GM23338 (cell line): ENCODE results near the gene DUSP7. TPM values are rescaled to one million over a fixed set of nuclear protein-coding genes. Genes with fewer than 3 reads are reported as not detected.

Source experiments
- ATAC-seq: fragments of 200-7000 bp; cut with Tn5 transposase; 3 replicates; pipeline ENCODE4 v1.9.1; 2020
- DNase-seq: peaks from one replicate; pipeline ENCODE4 v3.0.0-alpha.2; 2015; ENCODE audit warnings: low spot score
- H2AFZ ChIP-seq: fragments of 200-600 bp; sonication (generic); 2 replicates; pipeline ENCODE4 v1.8.0; 2016; ENCODE audit warnings: antibody characterized with exemption, mild to moderate bottlenecking, moderate library complexity
- H3F3A ChIP-seq: fragments of 200-600 bp; sonication (generic); replicated peaks from 2 replicates; pipeline ENCODE4 v1.8.0; 2017; ENCODE audit warnings: antibody characterized with exemption, mixed run types, low read depth
- H3K27ac ChIP-seq: fragments of 200-600 bp; sonication (generic); 2 replicates; pipeline ENCODE4 v1.6.1; 2016; ENCODE audit warnings: low read depth
- H3K27me3 ChIP-seq: fragments of 200-600 bp; sonication (generic); 2 replicates; pipeline ENCODE4 v1.8.0; 2016; ENCODE audit warnings: mild to moderate bottlenecking, mixed run types, moderate library complexity; ENCODE audit not compliant: insufficient read depth
- H3K36me3 ChIP-seq: fragments of 200-600 bp; sonication (generic); 2 replicates; pipeline ENCODE4 v1.8.0; 2016; ENCODE audit warnings: mild to moderate bottlenecking; ENCODE audit not compliant: insufficient read depth
- H3K4me1 ChIP-seq: fragments of 200-600 bp; sonication (generic); 2 replicates; pipeline ENCODE4 v1.8.0; 2016; ENCODE audit warnings: mild to moderate bottlenecking, moderate library complexity; ENCODE audit not compliant: insufficient read depth
- H3K4me2 ChIP-seq: fragments of 200-600 bp; sonication (generic); 2 replicates; pipeline ENCODE4 v1.7.1; 2017; ENCODE audit warnings: mixed run types
- H3K4me3 ChIP-seq: fragments of 200-600 bp; sonication (generic); 2 replicates; pipeline ENCODE4 v1.6.1; 2016; ENCODE audit warnings: mixed run types
- H3K79me2 ChIP-seq: fragments of 200-600 bp; sonication (generic); replicated peaks from 2 replicates; pipeline ENCODE4 v1.8.0; 2017; ENCODE audit warnings: mild to moderate bottlenecking; ENCODE audit not compliant: insufficient read depth
- H3K9me2 ChIP-seq: fragments of 200-600 bp; sonication (generic); 2 replicates; pipeline ENCODE4 v1.8.0; 2017; ENCODE audit not compliant: insufficient read depth
- H4K20me1 ChIP-seq: fragments of 200-600 bp; sonication (generic); replicated peaks from 2 replicates; pipeline ENCODE4 v1.8.0; 2017; ENCODE audit warnings: mild to moderate bottlenecking; ENCODE audit not compliant: insufficient read depth
- H3K27ac Mint-ChIP-seq: 2 replicates; pipeline ENCODE4 v1.8.0; 2020; ENCODE audit warnings: inconsistent platforms, mild to moderate bottlenecking, moderate library complexity, mixed read lengths
- H3K27me3 Mint-ChIP-seq: 3 replicates; pipeline ENCODE4 v1.8.0; 2022; ENCODE audit warnings: low read depth, mild to moderate bottlenecking, moderate library complexity, mixed read lengths, inconsistent platforms; ENCODE audit not compliant: insufficient read depth, poor library complexity
- H3K36me3 Mint-ChIP-seq: 3 replicates; pipeline ENCODE4 v1.8.0; 2021; ENCODE audit warnings: low read depth, mild to moderate bottlenecking, inconsistent platforms, moderate library complexity, mixed read lengths
- H3K4me1 Mint-ChIP-seq: 3 replicates; pipeline ENCODE4 v1.8.0; 2020; ENCODE audit warnings: mild to moderate bottlenecking, inconsistent platforms, mixed read lengths
- H3K4me3 Mint-ChIP-seq: 3 replicates; pipeline ENCODE4 v1.8.0; 2021; ENCODE audit warnings: moderate library complexity, mild to moderate bottlenecking, inconsistent platforms, mixed read lengths
- H3K9me3 Mint-ChIP-seq: 3 replicates; pipeline ENCODE4 v1.8.0; 2020; ENCODE audit warnings: moderate library complexity, mild to moderate bottlenecking, inconsistent platforms, mixed read lengths
- CTCF ChIP-seq, 2 experiments: fragments of 200-600 bp in 1 of 2; sonication (generic) in 1 of 2; conservative IDR thresholded peaks; 2 replicates each; pipeline versions ENCODE4 v1.5.1 to v1.6.1; 2016 to 2017; ENCODE audit warnings: antibody characterized with exemption in 2 of 2, low read depth in 2 of 2, mild to moderate bottlenecking in 2 of 2, moderate library complexity in 1 of 2
- ETS1 ChIP-seq: IDR thresholded peaks from 2 replicates; pipeline ENCODE4 v1.6.1; 2016; ENCODE audit warnings: antibody characterized with exemption
- EZH2phosphoT487 ChIP-seq: fragments of 200-600 bp; sonication (generic); IDR thresholded peaks from one replicate; pipeline ENCODE4 v1.8.1; 2018; ENCODE audit warnings: antibody characterized with exemption; ENCODE audit not compliant: unreplicated experiment
- JUNB ChIP-seq: IDR thresholded peaks from one replicate; pipeline ENCODE4 v1.6.1; 2016; ENCODE audit warnings: antibody characterized with exemption; ENCODE audit not compliant: unreplicated experiment
- STAT1 ChIP-seq: IDR thresholded peaks from one replicate; pipeline ENCODE4 v1.6.1; 2016; ENCODE audit warnings: antibody characterized with exemption; ENCODE audit not compliant: unreplicated experiment
- ZNF114 ChIP-seq: fragments of 250-450 bp; sonication (Bioruptor Pico); IDR thresholded peaks from 2 replicates; pipeline ENCODE4 v1.5.0; 2020; ENCODE audit warnings: mild to moderate bottlenecking, moderate library complexity
- ZNF331 ChIP-seq: fragments of 250-450 bp; sonication (Bioruptor Pico); IDR thresholded peaks from 2 replicates; pipeline ENCODE4 v1.5.0; 2020; ENCODE audit warnings: low read depth, mild to moderate bottlenecking, moderate library complexity
- ZNF462 ChIP-seq: fragments of 250-450 bp; sonication (Bioruptor Pico); IDR thresholded peaks from 2 replicates; pipeline ENCODE4 v1.5.0; 2020; ENCODE audit warnings: mild to moderate bottlenecking, moderate library complexity
- polyA plus RNA-seq: library from polyadenylated mRNA; unstranded; fragments of >200 nt; fragmentation: Nextera tagmentation; extraction: Ambion mirVana; gene quantifications from 2 replicates; pipeline ENCODE4 v1.2.1, GENCODE V29; 2016
- total RNA-seq: library from RNA; depleted of rRNA; stranded (reverse); fragments of >200 nt; shearing (Covaris generic); gene quantifications from 2 replicates; pipeline ENCODE4 v1.2.3, GENCODE V29; 2014

The DUSP7 gene
- total and polyA plus RNA-seq, 2 experiments from 2014 or later = 5.6 to 14.7 TPM

- no peak for TF ChIP-seq CTCF (conservative IDR thresholded peaks at IDR 0.05; ENCODE audit: low read depth in 2 of 2)
- no peak for TF ChIP-seq ZNF114
- TF ChIP-seq ETS1 = no peak
- TF ChIP-seq STAT1 = no peak
- TF ChIP-seq ZNF331 (CRISPR knock-in tag) = no peak
- no peak for TF ChIP-seq JUNB
Measured at GRCh38 chr3:52061121-52061910, 4.9 kb upstream of the DUSP7 start (continued).

GRCh38 chr3:52059781-52060180 lies 3.4 kb upstream of the DUSP7 start:
- Histone ChIP-seq H3K79me2 (0 out of 2 replicates have a peak, but pooled peaks cover 3% of the 10 kb centered on the region), H4K20me1 (no peaks in the 10 kb centered on the region), H3K36me3 (no peaks in the 10 kb centered on the region), H3F3A (0 out of 2 replicates have a peak, but pooled peaks cover 8% of the 10 kb centered on the region), H3K9me2 (no peaks in the 10 kb centered on the region), H3K4me1 (peaks cover 5% of the 10 kb centered on the region), H3K27ac (no peak overlapping the region), H3K4me3 (no peak overlapping the region), H2AFZ (no peak overlapping the region), H3K27me3 (peaks cover 14% of the 10 kb centered on the region; the same call in 1 of the 2 replicates), H3K4me2 (no peak overlapping the region)
- TF ChIP-seq ZNF114 (no peak), STAT1 (no peak), EZH2phosphoT487 (no peak), ZNF462 (CRISPR knock-in tag) (no peak), JUNB (no peak)
- no peak overlapping the region for H3K4me3 Mint-ChIP-seq
- DNase-seq = no peak
- ATAC-seq = no peak
- no peaks in the 10 kb centered on the region; the same call in 2 of the 3 replicates for H3K36me3 Mint-ChIP-seq
- H3K27ac Mint-ChIP-seq = no peak overlapping the region
- peaks cover 2% of the 10 kb centered on the region; the same call in 1 of the 3 replicates for H3K4me1 Mint-ChIP-seq
- no peaks in the 10 kb centered on the region for H3K9me3 Mint-ChIP-seq
- peaks cover 13% of the 10 kb centered on the region for H3K27me3 Mint-ChIP-seq
